IPS-15b (cell line): Measurements from ENCODE around the gene HSD17B7.
"Not testable (repeated sequence)": the region's sequence is repeated elsewhere in the genome, so short reads cannot be mapped to it uniquely, and the experiment has no call there.

Source experiments
- H3K27me3 ChIP-seq: one replicate; pipeline ENCODE4 v1.6.1; 2013; ENCODE audit warnings: low read length; ENCODE audit not compliant: control insufficient read depth, insufficient read depth
- H3K36me3 ChIP-seq: one replicate; pipeline ENCODE4 v1.6.1; 2013; ENCODE audit warnings: low read length; ENCODE audit not compliant: control insufficient read depth, insufficient read depth
- H3K4me1 ChIP-seq: one replicate; pipeline ENCODE4 v1.6.1; 2013; ENCODE audit warnings: mild to moderate bottlenecking, low read length; ENCODE audit not compliant: control insufficient read depth, insufficient read depth
- H3K4me3 ChIP-seq: one replicate; pipeline ENCODE4 v1.5.1; 2013; ENCODE audit warnings: low read depth, low read length
- H3K9ac ChIP-seq: one replicate; pipeline ENCODE4 v1.6.1; 2013; ENCODE audit warnings: low read depth, mild to moderate bottlenecking, low read length
- H3K9me3 ChIP-seq: one replicate; pipeline ENCODE4 v1.6.1; 2013; ENCODE audit warnings: mild to moderate bottlenecking, low read length; ENCODE audit not compliant: control insufficient read depth, insufficient read depth

The HSD17B7 gene

GRCh38 chr1:162774007-162774406 is 16.5 kb upstream of the HSD17B7 start:
- no peak overlapping the region for H3K4me3 ChIP-seq
- no peaks in the 10 kb centered on the region for H3K36me3 ChIP-seq
- H3K27me3 ChIP-seq = no peaks in the 10 kb centered on the region
- H3K9me3 ChIP-seq = no peaks in the 10 kb centered on the region
- no peak overlapping the region for H3K9ac ChIP-seq
- H3K4me1 ChIP-seq = no peaks in the 10 kb centered on the region

DNA sequence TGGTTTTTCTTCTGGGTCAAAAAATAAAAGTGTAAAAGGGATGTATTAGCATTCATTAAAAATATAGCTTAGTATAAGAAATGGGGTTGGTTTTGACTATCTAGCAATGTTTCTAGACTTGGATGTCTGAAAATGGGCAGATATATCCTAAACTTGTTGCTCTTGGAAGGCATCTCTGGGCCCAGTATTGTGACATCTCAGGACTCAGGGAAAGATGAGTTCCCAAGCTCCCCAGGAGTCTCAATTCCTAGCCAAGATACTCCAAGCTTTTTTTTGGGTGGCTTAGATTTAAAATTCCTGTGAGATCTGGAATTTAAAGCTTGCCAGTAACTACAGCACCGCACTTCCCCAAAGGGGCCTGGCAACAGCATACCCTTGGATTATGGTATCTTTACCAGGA is 11.5 kb upstream of the HSD17B7 start:
- Histone ChIP-seq H3K36me3 (no peaks in the 10 kb centered on the region), H3K9ac (no peak overlapping the region), H3K9me3 (no peaks in the 10 kb centered on the region)

DNA sequence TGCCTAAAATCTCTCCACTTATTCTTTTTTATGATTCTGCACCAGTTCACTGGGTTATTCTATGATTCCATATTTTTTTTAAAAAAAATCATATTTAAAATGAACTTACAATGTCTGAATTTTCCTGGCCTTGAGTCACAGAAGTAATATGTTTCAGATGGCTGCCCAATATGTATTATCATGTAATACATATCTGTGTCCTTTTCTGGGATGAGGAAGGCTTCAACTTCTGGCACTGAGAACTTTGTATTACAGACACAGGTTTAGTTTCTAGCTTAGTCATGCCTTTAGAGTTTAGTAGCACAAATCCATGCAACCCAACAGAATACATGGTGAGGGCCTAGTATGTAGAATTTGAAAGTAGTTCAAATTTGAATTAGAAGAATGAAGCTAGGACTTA is 7.8 kb upstream of the HSD17B7 start:
- Histone ChIP-seq H3K4me1 (no peaks in the 10 kb centered on the region), H3K27me3 (no peaks in the 10 kb centered on the region), H3K36me3 (no peaks in the 10 kb centered on the region), H3K9me3 (no peaks in the 10 kb centered on the region), H3K9ac (no peak overlapping the region), H3K4me3 (no peak overlapping the region)

More for the DNA sequence above, 11.5 kb upstream of the HSD17B7 start:
- Histone ChIP-seq H3K4me1 (no peaks in the 10 kb centered on the region), H3K27me3 (no peaks in the 10 kb centered on the region), H3K4me3 (no peak overlapping the region)

- not testable (repeated sequence) for H3K36me3 ChIP-seq, H3K9me3 ChIP-seq, H3K4me3 ChIP-seq, H3K9ac ChIP-seq, H3K27me3 ChIP-seq, H3K4me1 ChIP-seq
These were observed 5.6 kb upstream of the HSD17B7 start for GRCh38 chr1:162784926-162785325.

DNA sequence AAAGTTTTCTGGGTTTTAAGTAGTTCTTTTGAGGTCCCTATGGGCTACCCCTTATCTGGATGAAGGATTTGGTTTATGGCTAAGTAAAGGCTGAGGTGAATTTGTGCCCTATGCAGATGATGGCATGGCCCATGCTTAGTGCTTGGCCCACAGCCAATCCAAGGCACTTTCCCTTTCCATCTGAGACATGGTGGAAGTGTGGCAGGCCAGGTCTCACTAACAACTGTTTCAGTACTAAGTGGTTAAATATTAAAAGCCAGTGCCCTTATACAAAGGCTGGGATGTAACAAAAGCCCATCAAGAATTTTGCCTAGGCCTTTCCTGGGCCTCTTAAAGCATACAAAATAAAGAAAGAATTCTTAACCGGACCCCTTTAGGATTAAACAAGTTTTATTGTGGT is 1.7 kb upstream of the HSD17B7 start:
- H3K4me1 ChIP-seq, H3K36me3 ChIP-seq, H3K9ac ChIP-seq, H3K9me3 ChIP-seq, H3K27me3 ChIP-seq, H3K4me3 ChIP-seq: not testable (repeated sequence)

DNA sequence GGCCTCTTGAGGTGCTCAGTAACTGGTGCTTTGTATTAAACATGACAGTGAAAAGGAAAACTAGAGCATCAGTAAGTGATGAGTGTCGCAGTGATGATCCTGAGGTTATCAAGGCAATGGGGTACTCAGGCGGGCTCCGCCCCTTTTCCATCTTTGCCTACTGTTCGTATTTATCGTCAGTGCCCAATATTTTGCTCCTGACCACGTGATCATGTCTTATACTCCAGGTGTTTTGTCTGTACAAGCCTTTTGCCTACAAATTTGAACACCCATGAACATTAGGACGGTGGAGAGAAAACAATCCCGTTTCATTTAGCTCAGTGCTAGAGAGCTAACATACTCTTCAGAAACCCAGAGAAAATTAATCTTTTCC is 469 bp downstream of the HSD17B7 start:
- H3K9me3 ChIP-seq, H3K4me1 ChIP-seq, H3K9ac ChIP-seq, H3K36me3 ChIP-seq, H3K27me3 ChIP-seq: not testable (repeated sequence)
- H3K4me3 ChIP-seq = peak overlapping the region; percentile 56

DNA sequence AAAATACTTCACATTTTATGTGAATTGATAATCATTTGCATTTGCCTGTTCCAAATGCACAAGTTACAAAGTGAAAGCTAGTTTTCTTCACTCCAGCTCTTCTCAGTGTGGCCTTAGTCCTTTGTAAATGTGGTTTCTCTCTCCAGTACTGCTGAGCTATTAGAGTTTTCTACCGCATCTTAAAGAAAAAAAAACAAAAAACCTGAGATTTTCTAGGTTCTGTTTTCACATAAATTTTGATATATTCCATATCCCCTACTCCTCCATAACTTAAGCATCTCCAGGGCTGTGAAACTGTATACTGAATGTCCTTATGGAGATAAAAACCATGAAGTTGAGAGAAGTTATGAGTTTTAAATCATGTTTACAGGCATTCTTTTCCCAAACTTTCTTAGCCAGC is 3.8 kb downstream of the HSD17B7 start:
- not testable (repeated sequence) for H3K9ac ChIP-seq, H3K4me3 ChIP-seq, H3K9me3 ChIP-seq, H3K27me3 ChIP-seq, H3K4me1 ChIP-seq, H3K36me3 ChIP-seq

GRCh38 chr1:162796617-162797279 is 6.2 kb downstream of the HSD17B7 start:
- not testable (repeated sequence) for H3K9me3 ChIP-seq, H3K27me3 ChIP-seq, H3K36me3 ChIP-seq, H3K9ac ChIP-seq, H3K4me3 ChIP-seq, H3K4me1 ChIP-seq

- H3K9me3 ChIP-seq, H3K4me3 ChIP-seq, H3K4me1 ChIP-seq, H3K9ac ChIP-seq, H3K27me3 ChIP-seq, H3K36me3 ChIP-seq: not testable (repeated sequence)
These were observed 9.7 kb downstream of the HSD17B7 start for GRCh38 chr1:162799995-162800830.

DNA sequence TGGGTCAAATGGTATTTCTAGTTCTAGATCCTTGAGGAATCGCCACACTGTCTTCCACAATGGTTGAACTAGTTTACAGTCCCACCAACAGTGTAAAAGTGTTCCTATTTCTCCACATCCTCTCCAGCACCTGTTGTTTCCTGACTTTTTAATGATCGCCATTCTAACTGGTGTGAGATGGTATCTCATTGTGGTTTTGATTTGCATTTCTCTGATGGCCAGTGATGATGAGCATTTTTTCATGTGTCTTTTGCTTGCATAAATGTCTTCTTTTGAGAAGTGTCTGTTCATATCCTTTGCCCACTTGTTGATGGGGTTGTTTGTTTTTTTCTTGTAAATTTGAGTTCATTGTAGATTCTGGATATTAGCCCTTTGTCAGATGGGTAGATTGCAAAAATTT is 17.0 kb downstream of the HSD17B7 start:
- H3K27me3 ChIP-seq, H3K9ac ChIP-seq, H3K9me3 ChIP-seq, H3K4me1 ChIP-seq, H3K4me3 ChIP-seq, H3K36me3 ChIP-seq: not testable (repeated sequence)

DNA sequence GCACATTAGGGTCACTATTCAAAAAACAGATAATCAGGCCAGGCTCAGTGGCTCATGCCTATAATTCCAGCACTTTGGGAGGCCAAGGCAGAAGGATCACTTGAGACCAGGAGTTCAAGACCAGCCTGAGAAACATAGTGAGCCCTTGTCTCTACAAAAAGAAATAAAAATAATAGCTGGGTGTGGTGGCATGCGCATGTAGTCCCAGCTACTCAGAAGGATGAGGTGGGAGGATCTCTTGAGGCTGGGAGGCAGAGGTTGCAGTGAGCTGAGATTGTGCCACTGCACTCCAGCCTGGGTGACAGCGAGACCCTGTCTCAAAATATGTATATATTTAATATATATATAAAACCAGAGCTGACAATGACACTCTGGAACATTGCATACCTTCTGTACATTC is 21.9 kb downstream of the HSD17B7 start:
- not testable (repeated sequence) for H3K9ac ChIP-seq, H3K27me3 ChIP-seq, H3K4me1 ChIP-seq, H3K9me3 ChIP-seq, H3K4me3 ChIP-seq, H3K36me3 ChIP-seq

DNA sequence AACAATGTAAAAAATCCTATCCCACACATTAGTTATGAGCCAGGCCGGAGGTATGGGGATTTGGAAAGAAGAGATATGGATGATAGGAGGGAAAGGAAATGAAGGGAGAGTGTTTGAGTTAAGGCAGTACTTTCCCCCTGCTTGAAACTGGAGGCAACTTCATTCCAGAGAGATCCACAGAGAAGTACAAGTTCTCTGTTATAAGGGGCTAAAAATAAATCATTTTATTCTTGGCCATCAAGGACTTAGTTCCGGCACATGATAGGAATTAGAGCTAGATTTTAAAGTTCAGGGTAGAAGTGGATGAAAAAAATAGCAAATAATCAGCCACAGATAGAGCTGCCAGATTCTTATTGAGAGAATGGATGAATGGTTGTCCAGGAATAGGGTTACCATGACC is 27.6 kb downstream of the HSD17B7 start:
- not testable (repeated sequence) for H3K9ac ChIP-seq, H3K36me3 ChIP-seq, H3K4me3 ChIP-seq, H3K4me1 ChIP-seq, H3K27me3 ChIP-seq, H3K9me3 ChIP-seq
